SK-N-SH (cell line): Measurements from ENCODE around the gene CCDC192. TPM values are rescaled to one million over a fixed set of nuclear protein-coding genes. Genes with fewer than 3 reads are reported as not detected.

Experiments used
- CTCF ChIA-PET: fragments of 300-600, 350-600 bp; formaldehyde crosslinking; extraction: SDS; loops from one replicate; lab custom pipeline; 2021; lab: Yijun Ruan, JAX
- POLR2A ChIA-PET: fragments of 350-600 bp; sonication (Branson Sonifier 250); formaldehyde crosslinking; extraction: SDS; loops from one replicate; lab custom pipeline; 2020; ENCODE audit warnings: antibody characterized with exemption, inconsistent platforms; lab: Yijun Ruan, JAX
- DNase-seq: peaks from one replicate; pipeline ENCODE4 v3.0.0; 2012
- H2AFZ ChIP-seq: fragments of 200-600 bp; sonication (generic); 2 replicates; pipeline ENCODE4 v1.8.1; 2016; ENCODE audit warnings: antibody characterized with exemption, mild to moderate bottlenecking, low read depth
- H3F3A ChIP-seq: fragments of 200-600 bp; sonication (generic); replicated peaks from 2 replicates; pipeline ENCODE3; 2016; ENCODE audit warnings: antibody characterized with exemption, mild to moderate bottlenecking; ENCODE audit not compliant: insufficient read depth
- H3K27ac ChIP-seq, 2 experiments: fragments of 200-500 bp in 1 of 2; fragments of 200-600 bp in 1 of 2; sonication (Bioruptor generic) in 1 of 2; sonication (generic), shearing (Covaris generic) in 1 of 2; 2 replicates each; pipeline versions ENCODE4 v1.5.1 to v1.6.1; 2014 to 2016; ENCODE audit warnings: low read depth in 2 of 2, inconsistent platforms in 1 of 2, low read length in 1 of 2, mild to moderate bottlenecking in 1 of 2, mixed read lengths in 1 of 2
- H3K27me3 ChIP-seq: fragments of 200-600 bp; sonication (generic), shearing (Covaris generic); 2 replicates; pipeline ENCODE4 v1.6.1; 2016; ENCODE audit warnings: mixed run types; ENCODE audit not compliant: insufficient read depth
- H3K36me3 ChIP-seq, 2 experiments: fragments of 200-500 bp in 1 of 2; fragments of 200-600 bp in 1 of 2; sonication (Bioruptor generic) in 1 of 2; sonication (generic) in 1 of 2; replicated peaks in 1 of 2; 2 replicates each; pipeline versions ENCODE3 to v1.5.1; 2014 to 2016; ENCODE audit warnings: low read length in 1 of 2, mild to moderate bottlenecking in 1 of 2; ENCODE audit not compliant: insufficient read depth in 2 of 2, control insufficient read depth in 1 of 2
- H3K4me1 ChIP-seq, 2 experiments: fragments of 200-500 bp in 1 of 2; fragments of 200-600 bp in 1 of 2; sonication (Bioruptor generic) in 1 of 2; sonication (generic), shearing (Covaris generic) in 1 of 2; 2 replicates each; pipeline versions ENCODE4 v1.5.1 to v1.6.1; 2014 to 2016; ENCODE audit warnings: low read depth in 1 of 2, low read length in 1 of 2, mixed run types in 1 of 2; ENCODE audit not compliant: insufficient read depth in 2 of 2, control insufficient read depth in 1 of 2
- H3K4me2 ChIP-seq: fragments of 200-600 bp; sonication (generic), shearing (Covaris generic); 2 replicates; pipeline ENCODE4 v1.6.1; 2017; ENCODE audit warnings: mixed run types
- H3K4me3 ChIP-seq, 2 experiments: fragments of 200-500 bp in 1 of 2; fragments of 200-600 bp in 1 of 2; sonication (Bioruptor generic) in 1 of 2; sonication (generic), shearing (Covaris generic) in 1 of 2; 2 replicates each; pipeline versions ENCODE4 v1.5.1 to v1.8.1; 2014 to 2016; ENCODE audit warnings: low read depth in 2 of 2, inconsistent platforms in 1 of 2, low read length in 1 of 2, mild to moderate bottlenecking in 1 of 2, mixed read lengths in 1 of 2, moderate library complexity in 1 of 2
- H3K79me2 ChIP-seq: fragments of 200-600 bp; sonication (generic); 2 replicates; pipeline ENCODE4 v1.8.1; 2017; ENCODE audit warnings: mild to moderate bottlenecking; ENCODE audit not compliant: insufficient read depth
- H3K9ac ChIP-seq: fragments of 200-600 bp; sonication (generic); 2 replicates; pipeline ENCODE4 v1.6.1; 2017; ENCODE audit warnings: mixed run types
- H3K9me2 ChIP-seq: fragments of 200-600 bp; sonication (generic); 2 replicates; pipeline ENCODE4 v1.6.1; 2017; ENCODE audit warnings: mixed run types
- H3K9me3 ChIP-seq: fragments of 200-600 bp; sonication (generic); 2 replicates; pipeline ENCODE4 v1.6.1; 2017; ENCODE audit warnings: mixed run types, mild to moderate bottlenecking, moderate library complexity
- H4K20me1 ChIP-seq: fragments of 200-600 bp; sonication (generic); 2 replicates; pipeline ENCODE4 v1.6.1; 2017; ENCODE audit warnings: mild to moderate bottlenecking, mixed run types; ENCODE audit not compliant: insufficient read depth
- CHD2 ChIP-seq: fragments of 150-350 bp; IDR thresholded peaks from 2 replicates; pipeline ENCODE4 v1.6.1; 2018; ENCODE audit warnings: low read length; ENCODE audit not compliant: partially characterized antibody
- FOXM1 ChIP-seq: IDR thresholded peaks from 2 replicates; pipeline ENCODE4 v1.4.0; 2012; ENCODE audit warnings: low read depth, mild to moderate bottlenecking
- GABPA ChIP-seq: IDR thresholded peaks from 2 replicates; pipeline ENCODE4 v1.4.0; 2012; ENCODE audit warnings: low read depth, mild to moderate bottlenecking
- JUND ChIP-seq: IDR thresholded peaks from 2 replicates; pipeline ENCODE4 v1.4.0; 2012
- NFIC ChIP-seq: IDR thresholded peaks from 2 replicates; pipeline ENCODE4 v1.4.0; 2012; ENCODE audit warnings: borderline replicate concordance
- RCOR1 ChIP-seq: fragments of 150-350 bp; IDR thresholded peaks from 2 replicates; pipeline ENCODE4 v1.6.1; 2017; ENCODE audit warnings: antibody characterized with exemption, low read length
- TEAD4 ChIP-seq: IDR thresholded peaks from 2 replicates; pipeline ENCODE4 v1.4.0; 2012; ENCODE audit warnings: mild to moderate bottlenecking, borderline replicate concordance; ENCODE audit not compliant: insufficient read depth
- YY1 ChIP-seq: IDR thresholded peaks from 2 replicates; pipeline ENCODE4 v1.4.0; 2012; ENCODE audit warnings: low read depth, mild to moderate bottlenecking
- WGBS: methylation state at CpG from one replicate; pipeline ENCODE4 v1.1.6; 2017; ENCODE audit warnings: low lambda C conversion rate; 5-methylcytosine and 5-hydroxymethylcytosine counted together
- polyA plus RNA-seq, 3 experiments: library from polyadenylated mRNA; depleted of rRNA; stranded (reverse); fragments of >200 nt; gene quantifications; 2 replicates each; pipeline ENCODE4 v1.2.3, GENCODE V29; 2012
- TF ChIP-seq, protein P1 (sequence below): fragments of 200-600 bp; sonication (generic); IDR thresholded peaks from 2 replicates; pipeline ENCODE4 v1.6.1; 2017; ENCODE audit warnings: antibody characterized with exemption, mild to moderate bottlenecking, moderate library complexity

The CCDC192 gene
- polyA plus RNA-seq, 1 of the 3 experiments (the other 2 are of a cell fraction): not detected

DNA sequence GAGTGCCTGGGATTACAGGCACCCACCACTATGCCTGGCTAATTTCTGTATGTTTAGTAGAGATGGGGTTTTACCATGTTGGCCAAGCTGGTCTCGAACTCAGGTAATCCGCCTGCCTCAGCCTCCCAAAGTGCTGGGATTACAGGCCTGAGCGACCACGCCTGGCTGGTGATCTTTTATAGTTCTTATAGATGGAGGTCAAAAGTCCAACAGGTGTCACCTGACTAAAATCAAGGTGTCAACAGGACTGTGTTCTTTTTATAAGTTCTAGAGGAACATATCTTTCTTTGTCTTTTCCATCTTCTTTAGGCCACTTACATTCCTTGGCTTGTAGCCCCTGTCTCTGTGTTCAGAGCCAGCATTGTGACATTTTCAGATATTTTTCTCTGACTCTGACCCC, 224.9 kb downstream of the CCDC192 start:
- Histone ChIP-seq H3K27ac (no peak overlapping the region), H3F3A (no peaks in the 10 kb centered on the region), H2AFZ (no peak overlapping the region), H3K9ac (no peak overlapping the region), H3K4me2 (no peak overlapping the region), H3K9me2 (no peaks in the 10 kb centered on the region), H3K27me3 (no peaks in the 10 kb centered on the region), H3K79me2 (no peaks in the 10 kb centered on the region), H3K9me3 (no peaks in the 10 kb centered on the region), H3K4me3 (no peak overlapping the region), H3K36me3 (no peaks in the 10 kb centered on the region), H3K4me1 (peaks cover 0 to 6% of the 10 kb centered on the region in 2 experiments; a peak in 1 of 4 replicates), H4K20me1 (no peaks in the 10 kb centered on the region)
- 91% methylated on average over 4 of the region's 4 CpGs for WGBS
- ChIA-PET POLR2A (no interaction called here), CTCF (no interaction called here)
- TF ChIP-seq FOXM1 (no peak), CHD2 (no peak)
- no peak for DNase-seq

DNA sequence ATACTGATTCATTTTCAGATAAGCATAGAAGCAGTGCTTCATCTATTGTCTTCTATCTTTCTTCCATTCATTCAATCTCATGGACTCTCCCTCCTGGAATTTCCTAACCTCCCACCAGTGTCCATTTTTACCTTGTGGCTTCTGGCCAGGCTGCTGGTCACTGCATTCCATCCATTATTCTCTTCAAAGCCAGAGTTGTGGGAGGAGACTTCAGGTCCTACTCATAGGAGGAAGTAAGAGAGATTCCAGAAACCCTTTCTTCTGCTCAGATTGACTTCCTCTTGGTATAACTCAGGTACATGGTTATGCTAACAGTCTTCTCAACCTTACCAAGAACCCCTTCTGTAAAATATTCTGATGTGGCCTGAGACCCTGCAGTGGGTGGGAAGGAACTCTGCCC, 227.1 kb downstream of the CCDC192 start:
- H3K9me3 ChIP-seq: no peaks in the 10 kb centered on the region
- peaks cover 5 to 6% of the 10 kb centered on the region in 2 experiments; a peak in 2 of 4 replicates for H3K4me1 ChIP-seq
- no peaks in the 10 kb centered on the region for H3K9me2 ChIP-seq
- H3K27me3 ChIP-seq: no peaks in the 10 kb centered on the region
- H3K27ac ChIP-seq: no peak overlapping the region
- peak; percentile 37; the same call in 1 of the 2 replicates for TF ChIP-seq NFIC
- no peak for TF ChIP-seq YY1
- no peak overlapping the region for H3K4me2 ChIP-seq
- no peaks in the 10 kb centered on the region for H3K79me2 ChIP-seq
- no peaks in the 10 kb centered on the region for H3K36me3 ChIP-seq
- no peak overlapping the region for H3K4me3 ChIP-seq
- DNase-seq: no peak
- POLR2A ChIA-PET: no interaction called here
- CTCF ChIA-PET: no interaction called here
- H3K9ac ChIP-seq: no peak overlapping the region
- no peaks in the 10 kb centered on the region for H4K20me1 ChIP-seq
- H3F3A ChIP-seq: peaks cover 14% of the 10 kb centered on the region
- no peak overlapping the region for H2AFZ ChIP-seq

DNA sequence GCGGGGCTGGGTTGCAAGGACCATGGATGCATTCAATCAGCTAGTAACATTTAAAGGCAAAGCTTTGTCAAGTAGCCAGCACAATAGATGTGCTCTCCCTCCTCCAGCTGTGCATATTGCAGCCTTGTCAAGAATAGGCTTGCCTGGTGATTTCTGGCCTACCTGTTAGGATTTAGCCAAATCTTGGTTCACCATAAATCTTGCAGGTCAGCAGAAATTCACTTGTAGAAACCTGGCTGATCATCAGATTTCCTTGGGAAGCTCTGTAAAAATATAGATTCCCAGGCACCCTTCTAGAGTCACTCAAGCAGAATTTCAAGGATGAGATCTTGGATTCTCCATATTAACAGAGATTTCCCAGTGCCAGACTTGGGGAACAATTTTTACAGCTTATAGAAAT, 228.2 kb downstream of the CCDC192 start:
- Histone ChIP-seq H2AFZ (no peak overlapping the region), H3K9me2 (no peaks in the 10 kb centered on the region), H3K79me2 (no peaks in the 10 kb centered on the region), H3K9ac (no peak overlapping the region), H3K4me1 (peaks cover 5 to 6% of the 10 kb centered on the region in 2 experiments; a peak in 2 of 4 replicates)
- no peak for TF ChIP-seq JUND
- TF ChIP-seq, protein P1, sequence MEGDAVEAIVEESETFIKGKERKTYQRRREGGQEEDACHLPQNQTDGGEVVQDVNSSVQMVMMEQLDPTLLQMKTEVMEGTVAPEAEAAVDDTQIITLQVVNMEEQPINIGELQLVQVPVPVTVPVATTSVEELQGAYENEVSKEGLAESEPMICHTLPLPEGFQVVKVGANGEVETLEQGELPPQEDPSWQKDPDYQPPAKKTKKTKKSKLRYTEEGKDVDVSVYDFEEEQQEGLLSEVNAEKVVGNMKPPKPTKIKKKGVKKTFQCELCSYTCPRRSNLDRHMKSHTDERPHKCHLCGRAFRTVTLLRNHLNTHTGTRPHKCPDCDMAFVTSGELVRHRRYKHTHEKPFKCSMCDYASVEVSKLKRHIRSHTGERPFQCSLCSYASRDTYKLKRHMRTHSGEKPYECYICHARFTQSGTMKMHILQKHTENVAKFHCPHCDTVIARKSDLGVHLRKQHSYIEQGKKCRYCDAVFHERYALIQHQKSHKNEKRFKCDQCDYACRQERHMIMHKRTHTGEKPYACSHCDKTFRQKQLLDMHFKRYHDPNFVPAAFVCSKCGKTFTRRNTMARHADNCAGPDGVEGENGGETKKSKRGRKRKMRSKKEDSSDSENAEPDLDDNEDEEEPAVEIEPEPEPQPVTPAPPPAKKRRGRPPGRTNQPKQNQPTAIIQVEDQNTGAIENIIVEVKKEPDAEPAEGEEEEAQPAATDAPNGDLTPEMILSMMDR: no peak
- TF ChIP-seq CHD2: no peak
- TF ChIP-seq GABPA: no peak
- no peak for TF ChIP-seq RCOR1
- no peak for TF ChIP-seq TEAD4
- TF ChIP-seq, all 33 proteins: peak for 0
- H3K36me3 ChIP-seq: no peaks in the 10 kb centered on the region
- WGBS: 65% methylated on average over 1 of the region's 1 CpG
- no peaks in the 10 kb centered on the region for H4K20me1 ChIP-seq
- no peak overlapping the region for H3K4me2 ChIP-seq
- ChIA-PET CTCF (no interaction called here), POLR2A (no interaction called here)
- no peak for DNase-seq
- no peaks in the 10 kb centered on the region for H3K9me3 ChIP-seq
- peaks cover 14% of the 10 kb centered on the region for H3F3A ChIP-seq
- H3K27me3 ChIP-seq: no peaks in the 10 kb centered on the region
- no peak overlapping the region for H3K27ac ChIP-seq
- H3K4me3 ChIP-seq: no peak overlapping the region
